OCI-LY3 (cell line): ENCODE data around the gene SLC25A45.

Source experiments
- H2AFZ ChIP-seq: fragments of 200-600, 300-600 bp; shearing (Covaris generic); 2 replicates; pipeline ENCODE4 v1.6.0; 2014; ENCODE audit warnings: antibody characterized with exemption, low read depth, low read length
- H3K27ac ChIP-seq: fragments of 200-600, 300-600 bp; sonication (generic); 2 replicates; pipeline ENCODE4 v1.5.1; 2014; ENCODE audit warnings: mild to moderate bottlenecking, low read length, moderate library complexity, mixed read lengths
- H3K27me3 ChIP-seq: fragments of 200-600, 300-600 bp; sonication (generic); 2 replicates; pipeline ENCODE4 v1.6.1; 2014; ENCODE audit warnings: low read depth, low read length, mixed read lengths
- H3K36me3 ChIP-seq: fragments of 200-600, 300-600 bp; sonication (generic); replicated peaks from 2 replicates; pipeline ENCODE3; 2014; ENCODE audit warnings: low read depth, low read length, mixed read lengths
- H3K4me1 ChIP-seq: fragments of 300-600, 200-600 bp; sonication (generic); 2 replicates; pipeline ENCODE4 v1.6.1; 2014; ENCODE audit warnings: low read length, mixed read lengths
- H3K4me2 ChIP-seq: fragments of 200-600, 300-600 bp; sonication (generic); 2 replicates; pipeline ENCODE4 v1.6.1; 2014; ENCODE audit warnings: low read length, mixed read lengths
- H3K4me3 ChIP-seq: fragments of 300-600, 200-600 bp; sonication (generic); 2 replicates; pipeline ENCODE4 v1.5.1; 2014; ENCODE audit warnings: antibody characterized with exemption, mild to moderate bottlenecking, low read length, moderate library complexity
- H3K79me2 ChIP-seq: fragments of 300-600, 200-600 bp; shearing (Covaris generic); 2 replicates; pipeline ENCODE4 v1.6.1; 2014; ENCODE audit warnings: mild to moderate bottlenecking, low read length, mixed read lengths
- H3K9ac ChIP-seq: fragments of 300-600, 200-600 bp; shearing (Covaris generic); 2 replicates; pipeline ENCODE4 v1.6.0; 2014; ENCODE audit warnings: mild to moderate bottlenecking, low read length, moderate library complexity
- H3K9me3 ChIP-seq: fragments of 200-600, 300-600 bp; shearing (Covaris generic); 2 replicates; pipeline ENCODE4 v1.6.1; 2014; ENCODE audit warnings: low read length, mixed read lengths; ENCODE audit not compliant: insufficient read depth
- H4K20me1 ChIP-seq: fragments of 200-600, 300-600 bp; sonication (generic); 2 replicates; pipeline ENCODE4 v1.6.1; 2016; ENCODE audit warnings: low read length, mixed read lengths; ENCODE audit not compliant: insufficient read depth
- CTCF ChIP-seq: fragments of 200-600, 300-600 bp; sonication (generic); IDR thresholded peaks from 2 replicates; pipeline ENCODE4 v1.5.1; 2014; ENCODE audit warnings: antibody characterized with exemption, low read length, low read depth
- EZH2phosphoT487 ChIP-seq: fragments of 200-600 bp; shearing (Covaris generic); IDR thresholded peaks from 2 replicates; pipeline ENCODE4 v1.6.1; 2018; ENCODE audit warnings: antibody characterized with exemption, mixed run types, low read depth

The SLC25A45 gene

GRCh38 chr11:65396769-65397745 is 14.6 kb upstream of the SLC25A45 start:
- Histone ChIP-seq H3K27ac (no peak overlapping the region), H3K79me2 (no peaks in the 10 kb centered on the region), H3K27me3 (no peaks in the 10 kb centered on the region), H3K9me3 (no peaks in the 10 kb centered on the region), H3K9ac (no peak overlapping the region), H3K4me3 (no peak overlapping the region), H3K36me3 (peaks cover 36% of the 10 kb centered on the region), H4K20me1 (peaks cover 8% of the 10 kb centered on the region; the same call in 1 of the 2 replicates), H2AFZ (no peak overlapping the region), H3K4me1 (no peaks in the 10 kb centered on the region), H3K4me2 (no peak overlapping the region)
- TF ChIP-seq EZH2phosphoT487 (no peak), CTCF (no peak)

GRCh38 chr11:65395961-65396530 is 13.6 kb upstream of the SLC25A45 start:
- no peaks in the 10 kb centered on the region for H3K9me3 ChIP-seq
- H3K27me3 ChIP-seq, result no peaks in the 10 kb centered on the region
- H3K27ac ChIP-seq, result no peak overlapping the region
- peaks cover 8% of the 10 kb centered on the region; the same call in 1 of the 2 replicates for H4K20me1 ChIP-seq
- no peak overlapping the region for H3K9ac ChIP-seq
- peaks cover 39% of the 10 kb centered on the region for H3K36me3 ChIP-seq
- peaks cover 9% of the 10 kb centered on the region for H3K4me1 ChIP-seq
- no peak overlapping the region for H3K4me2 ChIP-seq
- no peak for TF ChIP-seq EZH2phosphoT487
- TF ChIP-seq CTCF, result no peak
- H2AFZ ChIP-seq, result no peak overlapping the region
- no peak overlapping the region for H3K4me3 ChIP-seq
- H3K79me2 ChIP-seq, result no peaks in the 10 kb centered on the region

GRCh38 chr11:65394125-65394536 is 11.7 kb upstream of the SLC25A45 start:
- H3K4me3 ChIP-seq, result no peak overlapping the region
- no peak overlapping the region for H2AFZ ChIP-seq
- peaks cover 30% of the 10 kb centered on the region for H3K36me3 ChIP-seq
- no peak overlapping the region for H3K27ac ChIP-seq
- peaks cover 8% of the 10 kb centered on the region; the same call in 1 of the 2 replicates for H4K20me1 ChIP-seq
- H3K9ac ChIP-seq, result no peak overlapping the region
- TF ChIP-seq CTCF (no peak), EZH2phosphoT487 (no peak)
- H3K79me2 ChIP-seq, result no peaks in the 10 kb centered on the region
- H3K9me3 ChIP-seq, result no peaks in the 10 kb centered on the region
- peaks cover 15% of the 10 kb centered on the region for H3K4me1 ChIP-seq
- H3K4me2 ChIP-seq, result no peak overlapping the region
- no peaks in the 10 kb centered on the region for H3K27me3 ChIP-seq

GRCh38 chr11:65393513-65394079 is 11.2 kb upstream of the SLC25A45 start:
- Histone ChIP-seq H3K36me3 (peaks cover 30% of the 10 kb centered on the region), H3K27me3 (no peaks in the 10 kb centered on the region), H2AFZ (no peak overlapping the region), H3K9ac (no peak overlapping the region), H3K4me1 (peaks cover 15% of the 10 kb centered on the region), H4K20me1 (peaks cover 8% of the 10 kb centered on the region; the same call in 1 of the 2 replicates), H3K4me2 (no peak overlapping the region), H3K27ac (no peak overlapping the region), H3K79me2 (no peaks in the 10 kb centered on the region), H3K4me3 (no peak overlapping the region), H3K9me3 (no peaks in the 10 kb centered on the region)
- no peak for TF ChIP-seq EZH2phosphoT487
- no peak for TF ChIP-seq CTCF
